ENCODE results near the gene RELT.

RELT gene

GRCh38 chr11:73379189-73379880 is 3.1 kb downstream of the RELT start:
- no peak for DNase-seq

GRCh38 chr11:73380331-73380730 is 4.1 kb downstream of the RELT start:
- DNase-seq = no peak

- no peak for DNase-seq
Measured at GRCh38 chr11:73380897-73381410, 4.8 kb downstream of the RELT start.

GRCh38 chr11:73381589-73381988 is 5.4 kb downstream of the RELT start:
- peak; percentile 55 for DNase-seq

GRCh38 chr11:73382183-73382582 is 6.0 kb downstream of the RELT start:
- no peak for DNase-seq

- DNase-seq = no peak
Measured at GRCh38 chr11:73382747-73383146, 6.5 kb downstream of the RELT start.

GRCh38 chr11:73383249-73384124 is 7.3 kb downstream of the RELT start:
- no peak for DNase-seq

GRCh38 chr11:73384125-73384441 is 7.9 kb downstream of the RELT start:
- DNase-seq = no peak

- no peak for DNase-seq
Measured at GRCh38 chr11:73384531-73384871, 8.3 kb downstream of the RELT start.

GRCh38 chr11:73384872-73385689 is 8.9 kb downstream of the RELT start:
- peak; percentile 97 for DNase-seq

GRCh38 chr11:73386016-73386415 is 9.8 kb downstream of the RELT start:
- DNase-seq = peak; percentile 93

- DNase-seq = no peak
Measured at GRCh38 chr11:73386546-73386945, 10.3 kb downstream of the RELT start.

GRCh38 chr11:73387594-73388264 is 11.5 kb downstream of the RELT start:
- DNase-seq = peak; percentile 36

GRCh38 chr11:73388265-73389133 is 12.3 kb downstream of the RELT start:
- peak; percentile 60 for DNase-seq

- no peak for DNase-seq
Measured at GRCh38 chr11:73389134-73389525, 12.9 kb downstream of the RELT start.

GRCh38 chr11:73389916-73390315 is 13.7 kb downstream of the RELT start:
- no peak for DNase-seq

- DNase-seq = no peak
Measured at GRCh38 chr11:73390601-73391565, 14.7 kb downstream of the RELT start.

- no peak for DNase-seq
Measured at GRCh38 chr11:73391665-73392064, 15.5 kb downstream of the RELT start.

- no peak for DNase-seq
Measured at GRCh38 chr11:73392108-73393010, 16.2 kb downstream of the RELT start.

- no peak for DNase-seq
Measured at GRCh38 chr11:73393011-73393380, 16.8 kb downstream of the RELT start.

Measured in hematopoietic multipotent progenitor cell treated with erythropoietin and hydrocortisone succinate and interleukin-3 and kit ligand, for 4 days (in vitro differentiated cells).